Camera-type eye (tissue), 1 donor: ENCODE measurements around the gene CD1B. TPM values are rescaled to one million over a fixed set of nuclear protein-coding genes. Genes with fewer than 3 reads are reported as not detected.

Source experiments
- total RNA-seq: library from RNA; depleted of rRNA; stranded (reverse); fragments of >200 nt; gene quantifications from one replicate; pipeline ENCODE4 v1.2.3, GENCODE V29; 2014

CD1B gene
- total RNA-seq, result not detected

GRCh38 chr1:158331481-158332150 lies at the start of gene CD1B:
TSS of gene CD1B (minus strand) at chr1:158331531. CDS start at chr1:158331423, 108 bp downstream.

DNA sequence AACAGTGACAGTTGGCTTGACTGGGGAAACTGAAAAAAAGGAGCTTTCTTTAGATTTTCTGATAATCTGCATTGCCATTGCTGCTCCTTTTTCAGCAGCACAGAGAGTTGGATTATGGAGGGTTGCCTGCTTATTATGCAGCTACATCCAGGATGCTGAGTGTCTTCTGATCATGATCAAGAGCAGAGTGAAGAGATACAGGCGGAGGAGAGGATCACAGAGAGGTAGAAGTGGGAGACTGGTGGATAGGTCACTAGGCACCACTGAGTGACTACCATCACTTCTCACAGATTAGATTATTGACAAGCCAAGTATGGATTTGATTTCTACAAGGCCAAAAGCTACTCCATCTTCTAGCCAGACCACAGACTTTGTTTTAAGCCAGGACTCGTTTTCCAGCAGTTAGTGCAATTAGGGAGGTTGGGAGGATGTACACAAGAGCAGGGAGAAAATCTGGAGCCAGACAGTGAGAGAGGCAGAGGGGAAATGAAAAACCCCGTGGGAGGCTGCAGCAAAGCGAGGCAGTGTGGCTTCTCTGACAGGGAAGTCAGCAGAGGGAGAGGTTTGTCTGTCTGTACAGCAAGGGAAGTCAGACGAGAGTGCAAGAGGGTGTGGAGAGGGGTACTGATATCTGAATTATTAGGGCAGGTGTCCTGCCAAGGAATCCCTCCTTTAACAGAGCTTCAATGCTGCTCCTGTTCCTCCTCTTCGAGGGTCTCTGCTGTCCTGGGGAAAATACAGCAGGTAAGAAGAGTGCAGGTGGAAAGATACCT lies 22.2 kb upstream of the CD1B start, which contains the start of gene CD1E:
Gene CD1E, plus strand, starts transcription at position 592 of the 773 bp plus-strand sequence. Its CDS starts 95 bp downstream, at position 687.

DNA sequence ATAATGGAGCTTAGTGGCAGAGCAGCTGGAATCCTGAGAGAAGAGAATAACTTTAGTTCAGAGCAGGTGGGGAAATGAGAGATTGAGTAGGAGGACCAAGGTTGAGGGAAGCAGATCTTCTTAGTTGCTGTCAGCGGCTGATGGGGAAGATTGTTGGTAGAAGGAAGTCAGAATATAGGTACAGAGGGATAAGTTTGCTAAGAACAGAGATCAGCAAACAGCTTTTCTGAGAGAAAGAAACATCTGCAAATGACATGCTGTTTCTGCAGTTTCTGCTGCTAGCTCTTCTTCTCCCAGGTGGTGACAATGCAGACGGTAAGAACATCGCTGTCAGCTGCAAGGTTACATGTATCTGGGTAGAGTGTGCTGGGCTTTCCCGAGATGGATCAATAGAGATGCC lies 41.5 kb downstream of the CD1B start, which contains the start of gene CD1C:
Gene CD1C, plus strand, starts transcription at position 113 of the 400 bp plus-strand sequence. Its CDS starts 142 bp downstream, at position 255.

Other genes starting within 250 kb of the CD1B start
- gene CD1D, start 150.6 kb downstream of the CD1B start, total RNA-seq, result 2.7 TPM
- gene CD1A, start 77.1 kb downstream of the CD1B start, total RNA-seq, result not detected
- gene CD1C, start 41.6 kb downstream of the CD1B start, total RNA-seq, result 1.4 TPM
- gene CD1E, start 22.4 kb upstream of the CD1B start, total RNA-seq, result not detected
- gene OR10T2, start 67.9 kb upstream of the CD1B start, total RNA-seq, result not detected
- not detected for gene OR10K2, start 94.7 kb upstream of the CD1B start, total RNA-seq
- gene OR10K1, start 130.3 kb upstream of the CD1B start, total RNA-seq, result not detected
- 0.44 TPM for gene OR10R2, start 140.7 kb upstream of the CD1B start, total RNA-seq
- gene OR6Y1, start 222.9 kb upstream of the CD1B start, total RNA-seq, result not detected
- not detected for gene OR6P1, start 239.0 kb upstream of the CD1B start, total RNA-seq
- gene OR10X1, start 248.4 kb upstream of the CD1B start, total RNA-seq, result not detected